K562 (cell line): ENCODE data around the gene VIM. TPM values are rescaled to one million over a fixed set of nuclear protein-coding genes. Genes with fewer than 3 reads are reported as not detected.

Source experiments
- BCOR ChIP-seq: fragments of 450-650 bp; IDR thresholded peaks from 2 replicates; pipeline ENCODE4 v1.6.1; 2016
- BDP1 ChIP-seq: IDR thresholded peaks from 3 replicates; pipeline ENCODE4 v1.6.1; 2011; ENCODE audit not compliant: insufficient read length, insufficient read depth
- CREB1 ChIP-seq, 2 experiments: sonication (generic) in 1 of 2; formaldehyde crosslinking in 1 of 2; IDR thresholded peaks; 2 replicates each; pipeline versions ENCODE4 v1.6.1 to v1.8.0; 2012 to 2022; ENCODE audit warnings: inconsistent platforms in 1 of 2, mild to moderate bottlenecking in 1 of 2, missing genetic modification reagents in 1 of 2, moderate library complexity in 1 of 2
- CSDE1 ChIP-seq, 2 experiments: fragments of 450-650 bp; IDR thresholded peaks; 2 replicates each; pipeline ENCODE4 v1.6.1; 2016; ENCODE audit warnings: mild to moderate bottlenecking in 1 of 2
- DDX20 ChIP-seq: fragments of 450-650 bp; IDR thresholded peaks from 2 replicates; pipeline ENCODE4 v1.6.1; 2016; ENCODE audit warnings: missing genetic modification characterization, low read depth, mild to moderate bottlenecking, missing compliant biosample characterization, moderate library complexity
- HMG20B ChIP-seq: fragments of 250-450 bp; sonication (Bioruptor Pico); IDR thresholded peaks from 2 replicates; pipeline ENCODE4 v1.5.0; 2021; ENCODE audit warnings: mild to moderate bottlenecking
- KHSRP ChIP-seq: fragments of 450-650 bp; IDR thresholded peaks from 2 replicates; pipeline ENCODE4 v1.6.1; 2017
- KLF10 ChIP-seq: fragments of 250-450 bp; sonication (Bioruptor Pico); IDR thresholded peaks from 2 replicates; pipeline ENCODE4 v1.6.1; 2021; ENCODE audit warnings: matching md5 sums
- MCM3 ChIP-seq: fragments of 450-650 bp; IDR thresholded peaks from 2 replicates; pipeline ENCODE4 v1.6.1; 2016
- MIER1 ChIP-seq: fragments of 450-650 bp; IDR thresholded peaks from 2 replicates; pipeline ENCODE4 v1.6.1; 2016; ENCODE audit warnings: antibody characterized with exemption, mild to moderate bottlenecking, low read depth
- MTA1 ChIP-seq: fragments of 450-650 bp; IDR thresholded peaks from 2 replicates; pipeline ENCODE4 v1.6.1; 2017; ENCODE audit warnings: borderline replicate concordance
- NR0B1 ChIP-seq: fragments of 450-650 bp; IDR thresholded peaks from one replicate; pipeline ENCODE4 v1.6.1; 2018; ENCODE audit warnings: mild to moderate bottlenecking, moderate library complexity; ENCODE audit not compliant: partially characterized antibody
- PBX2 ChIP-seq, 2 experiments: IDR thresholded peaks in 1 of 2; conservative IDR thresholded peaks in 1 of 2; 2 replicates each; pipeline ENCODE4 v1.6.1; 2016; ENCODE audit warnings: low read depth in 2 of 2, mild to moderate bottlenecking in 1 of 2, missing compliant biosample characterization in 1 of 2, missing genetic modification characterization in 1 of 2, moderate library complexity in 1 of 2
- SREBF2 ChIP-seq: sonication (generic); formaldehyde crosslinking; IDR thresholded peaks from 2 replicates; pipeline ENCODE4 v1.4.0; 2020; ENCODE audit warnings: mild to moderate bottlenecking, missing genetic modification reagents
- SRSF7 ChIP-seq: fragments of 200-400 bp; formaldehyde crosslinking; optimal IDR thresholded peaks from 2 replicates; pipeline ENCODE3; 2017; ENCODE audit warnings: mild to moderate bottlenecking, low read depth, low read length
- TEAD1 ChIP-seq, 2 experiments: fragments of 450-650 bp in 1 of 2; sonication (generic) in 1 of 2; formaldehyde crosslinking; IDR thresholded peaks; 2 replicates each; pipeline versions ENCODE4 v1.4.0 to v1.8.0; 2020 to 2022; ENCODE audit warnings: mild to moderate bottlenecking in 2 of 2, missing genetic modification reagents in 1 of 2
- ZBTB1 ChIP-seq: sonication (generic); formaldehyde crosslinking; IDR thresholded peaks from 2 replicates; pipeline ENCODE4 v1.8.1; 2023; ENCODE audit warnings: missing genetic modification reagents, low read depth, mild to moderate bottlenecking, borderline replicate concordance
- ZNF263 ChIP-seq: sonication (generic); formaldehyde crosslinking; IDR thresholded peaks from 2 replicates; pipeline ENCODE4 v1.8.0; 2022; ENCODE audit warnings: mild to moderate bottlenecking, missing genetic modification reagents, borderline replicate concordance
- ZNF57 ChIP-seq: fragments of 450-650 bp; formaldehyde crosslinking; IDR thresholded peaks from 2 replicates; pipeline ENCODE4 v1.4.0; 2020; ENCODE audit warnings: mild to moderate bottlenecking, moderate library complexity
- ZNF696 ChIP-seq: fragments of 250-450 bp; sonication (Bioruptor Pico); conservative IDR thresholded peaks from 2 replicates; pipeline ENCODE4 v1.4.0; 2020; ENCODE audit warnings: mild to moderate bottlenecking, moderate library complexity
- ZNF699 ChIP-seq: fragments of 250-450 bp; sonication (Bioruptor Pico); IDR thresholded peaks from 2 replicates; pipeline ENCODE4 v1.8.0; 2021; ENCODE audit warnings: mild to moderate bottlenecking, moderate library complexity; ENCODE audit not compliant: insufficient replicate concordance
- ZNF76 ChIP-seq: fragments of 250-450 bp; sonication (Bioruptor Pico); IDR thresholded peaks from 2 replicates; pipeline ENCODE4 v1.4.0; 2020; ENCODE audit warnings: mild to moderate bottlenecking, moderate library complexity, borderline replicate concordance
- ZNF830 ChIP-seq: fragments of 250-450 bp; sonication (Bioruptor Pico); IDR thresholded peaks from 2 replicates; pipeline ENCODE4 v1.5.0; 2021; ENCODE audit warnings: mild to moderate bottlenecking
- polyA plus RNA-seq, 8 experiments: library from polyadenylated mRNA; depleted of rRNA in 4 of 8; stranded (reverse) in 5 of 8; unstranded in 3 of 8; fragments of >200 nt; fragmentation: Nextera tagmentation in 2 of 8; fragmentation: Illumina TruSeq in 1 of 8; extraction: Ambion mirVana in 2 of 8; extraction: Trizol in 1 of 8; gene quantifications; 2 replicates each; pipeline versions ENCODE4 v1.2.1 to v1.2.3, GENCODE V29; 2011 to 2014; ENCODE audit warnings: inconsistent platforms in 1 of 8, missing spikeins in 1 of 8
- total RNA-seq, 7 experiments: library from RNA; depleted of rRNA in 6 of 7; stranded (reverse); fragments of >200 nt in 6 of 7; fragmentation: Illumina TruSeq in 2 of 7; extraction: Trizol in 2 of 7; gene quantifications; 2 replicates each; pipeline versions ENCODE4 v1.2.1 to v1.2.3, GENCODE V29; 2011 to 2021; ENCODE audit warnings: low replicate concordance in 1 of 7

VIM gene
- total and polyA plus RNA-seq, 9 of the 15 experiments (the other 6 are each of a cell fraction or from before 2014, with no cell fraction given), result 86.0 to 621 (median 383) TPM

- 0 out of 2 replicates have a peak, but pooled peaks have one; percentile 50 for TF ChIP-seq ZNF830
- no peak for TF ChIP-seq KHSRP
- TF ChIP-seq ZBTB1 (CRISPR knock-in tag), result no peak; the same call in 1 of the 2 replicates
- no peak for TF ChIP-seq DDX20
- no peak for TF ChIP-seq SRSF7
- no peak for TF ChIP-seq BCOR
- 0 out of 2 replicates have a peak, but pooled peaks have one; percentile 30 for TF ChIP-seq ZNF76 (CRISPR knock-in tag)
- TF ChIP-seq PBX2 (CRISPR knock-in tag; IDR thresholded peaks at IDR 0.05; ENCODE audit: low read depth), result no peak
- TF ChIP-seq PBX2 (tag; conservative IDR thresholded peaks at IDR 0.05; ENCODE audit: low read depth), result no peak
- no peak for TF ChIP-seq ZNF696 (CRISPR knock-in tag)
- no peak for TF ChIP-seq SREBF2 (CRISPR knock-in tag)
- peak; percentile 90 for TF ChIP-seq CREB1 (IDR thresholded peaks at IDR 0.05)
- peak; percentile 70; the same call in 1 of the 2 replicates for TF ChIP-seq CREB1 (CRISPR knock-in tag; IDR thresholded peaks at IDR 0.05)
- TF ChIP-seq ZNF699 (CRISPR knock-in tag), result no peak
- no peak for TF ChIP-seq ZNF263 (CRISPR knock-in tag)
- TF ChIP-seq MCM3, result no peak
- TF ChIP-seq BDP1, result no peak
- no peak for TF ChIP-seq NR0B1
- no peak for TF ChIP-seq KLF10
- TF ChIP-seq MIER1, result peak; percentile 99
- no peak for TF ChIP-seq HMG20B (CRISPR knock-in tag)
- TF ChIP-seq ZNF57 (CRISPR knock-in tag), result no peak
- peak; percentile 94 for TF ChIP-seq MTA1
- no peak for TF ChIP-seq CSDE1 (IDR thresholded peaks at IDR 0.05)
- TF ChIP-seq TEAD1 (CRISPR knock-in tag; IDR thresholded peaks at IDR 0.05), result 0 out of 4 replicates have a peak, but pooled peaks of 1 of the 2 experiments have one; percentile 13
Measured at GRCh38 chr10:17229967-17230682, 2.1 kb downstream of the VIM start (continued).
